ENCODE measurements around the gene PLD1. TPM values are rescaled to one million over a fixed set of nuclear protein-coding genes. Genes with fewer than 3 reads are reported as not detected.

Gene PLD1
- total RNA-seq, 4 donors from 2014 or later: 15.3 to 55.9 (median 45.4) TPM

- TF ChIP-seq, protein P1, sequence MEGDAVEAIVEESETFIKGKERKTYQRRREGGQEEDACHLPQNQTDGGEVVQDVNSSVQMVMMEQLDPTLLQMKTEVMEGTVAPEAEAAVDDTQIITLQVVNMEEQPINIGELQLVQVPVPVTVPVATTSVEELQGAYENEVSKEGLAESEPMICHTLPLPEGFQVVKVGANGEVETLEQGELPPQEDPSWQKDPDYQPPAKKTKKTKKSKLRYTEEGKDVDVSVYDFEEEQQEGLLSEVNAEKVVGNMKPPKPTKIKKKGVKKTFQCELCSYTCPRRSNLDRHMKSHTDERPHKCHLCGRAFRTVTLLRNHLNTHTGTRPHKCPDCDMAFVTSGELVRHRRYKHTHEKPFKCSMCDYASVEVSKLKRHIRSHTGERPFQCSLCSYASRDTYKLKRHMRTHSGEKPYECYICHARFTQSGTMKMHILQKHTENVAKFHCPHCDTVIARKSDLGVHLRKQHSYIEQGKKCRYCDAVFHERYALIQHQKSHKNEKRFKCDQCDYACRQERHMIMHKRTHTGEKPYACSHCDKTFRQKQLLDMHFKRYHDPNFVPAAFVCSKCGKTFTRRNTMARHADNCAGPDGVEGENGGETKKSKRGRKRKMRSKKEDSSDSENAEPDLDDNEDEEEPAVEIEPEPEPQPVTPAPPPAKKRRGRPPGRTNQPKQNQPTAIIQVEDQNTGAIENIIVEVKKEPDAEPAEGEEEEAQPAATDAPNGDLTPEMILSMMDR (IDR thresholded peaks at IDR 0.05): no peak
- no peak for TF ChIP-seq POLR2A (IDR thresholded peaks at IDR 0.05)
- TF ChIP-seq EP300 (IDR thresholded peaks at IDR 0.05): peak in 1 of 2 donors; percentile 63
- H3K36me3 ChIP-seq: no peaks in the 10 kb centered on the region
- WGBS, 2 donors: 57 to 66% methylated on average over 4 of the region's 4 CpGs
- H3K4me1 ChIP-seq: peaks cover 0 to 58% (median 22%) of the 10 kb centered on the region in 4 donors
- H3K4me3 ChIP-seq: no peak overlapping the region
- no peak for DNase-seq (ENCODE audit: low spot score in 2 of 2)
- peak overlapping the region; percentile 20 to 67 (median 42) for H3K27ac ChIP-seq
- H3K9me3 ChIP-seq: no peaks in the 10 kb centered on the region
- no peaks in the 10 kb centered on the region for H3K27me3 ChIP-seq
These were observed 8.3 kb downstream of the PLD1 start for GRCh38 chr3:171801738-171802589.

DNA sequence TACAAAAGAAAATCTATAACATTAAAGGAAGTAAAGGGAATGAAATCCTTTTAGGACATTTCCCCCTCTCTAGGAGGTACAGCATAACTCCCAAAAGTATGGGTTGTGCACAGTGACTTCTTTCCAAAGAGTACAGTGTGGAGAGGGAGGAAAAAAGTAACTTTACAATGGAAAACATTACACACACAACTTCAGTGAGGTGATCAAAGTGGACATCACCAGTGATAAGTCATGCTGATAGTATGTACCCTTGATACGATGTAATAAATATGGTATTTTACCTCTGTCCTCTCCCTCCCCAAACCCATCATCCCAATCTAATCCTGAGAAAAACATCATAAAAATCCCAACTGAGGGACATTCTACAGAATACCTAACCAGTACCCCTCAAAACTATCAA is 10.8 kb downstream of the PLD1 start:
- Histone ChIP-seq H3K4me1 (peaks cover 0 to 34% (median 7%) of the 10 kb centered on the region in 4 donors), H3K36me3 (no peaks in the 10 kb centered on the region), H3K27ac (no peak overlapping the region), H3K9me3 (no peaks in the 10 kb centered on the region), H3K4me3 (no peak overlapping the region), H3K27me3 (no peaks in the 10 kb centered on the region)
- no peak for DNase-seq (ENCODE audit: low spot score in 2 of 2)
- 92 to 97% methylated on average over 1 of the region's 1 CpG for WGBS, 2 donors
- TF ChIP-seq, protein P1 (IDR thresholded peaks at IDR 0.05): no peak
- TF ChIP-seq EP300 (IDR thresholded peaks at IDR 0.05): no peak
- no peak for TF ChIP-seq POLR2A (IDR thresholded peaks at IDR 0.05)

DNA sequence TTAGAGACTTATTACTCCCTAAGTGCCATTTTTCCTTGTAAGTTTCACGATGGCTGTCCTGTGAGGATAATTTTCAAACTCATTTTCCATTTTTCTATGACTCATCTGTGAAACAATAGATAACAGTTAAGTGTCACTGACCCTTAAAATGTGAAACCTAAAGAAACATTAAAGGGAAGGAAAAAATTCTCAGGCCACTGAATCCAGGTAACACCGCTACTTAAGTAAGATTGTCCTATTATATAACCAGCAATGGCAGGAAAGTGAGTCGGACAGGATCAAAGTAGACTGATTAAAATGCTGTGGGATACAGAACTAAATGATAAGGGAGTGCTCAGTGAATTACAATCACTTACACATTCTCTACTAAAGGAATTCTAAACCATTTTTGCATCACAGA is 12.4 kb downstream of the PLD1 start:
- Histone ChIP-seq H3K27ac (no peak overlapping the region), H3K9me3 (no peaks in the 10 kb centered on the region), H3K27me3 (no peaks in the 10 kb centered on the region), H3K4me1 (peaks cover 0 to 28% (median 0%) of the 10 kb centered on the region in 4 donors), H3K36me3 (no peaks in the 10 kb centered on the region), H3K4me3 (no peak overlapping the region)
- TF ChIP-seq, protein P1 (IDR thresholded peaks at IDR 0.05): no peak
- TF ChIP-seq POLR2A (IDR thresholded peaks at IDR 0.05) (no peak), EP300 (IDR thresholded peaks at IDR 0.05) (no peak)
- 71 to 74% methylated on average over 3 of the region's 3 CpGs for WGBS, 2 donors
- DNase-seq (ENCODE audit: low spot score in 2 of 2): no peak

- TF ChIP-seq POLR2A (IDR thresholded peaks at IDR 0.05) (no peak), EP300 (IDR thresholded peaks at IDR 0.05) (no peak)
- TF ChIP-seq, protein P1 (IDR thresholded peaks at IDR 0.05): no peak
- Histone ChIP-seq H3K9me3 (no peaks in the 10 kb centered on the region), H3K36me3 (no peaks in the 10 kb centered on the region), H3K27me3 (no peaks in the 10 kb centered on the region), H3K4me3 (no peak overlapping the region), H3K27ac (no peak overlapping the region), H3K4me1 (peaks cover 0 to 32% (median 0%) of the 10 kb centered on the region in 4 donors)
- no peak for DNase-seq (ENCODE audit: low spot score in 2 of 2)
- 56% methylated on average over 1 of the region's 1 CpG for WGBS, 2 donors
These were observed 13.0 kb downstream of the PLD1 start for GRCh38 chr3:171797265-171797679.

- WGBS, 2 donors: 95 to 97% methylated on average over 4 of the region's 4 CpGs
These were observed 13.5 kb downstream of the PLD1 start for GRCh38 chr3:171796625-171797264.

More at GRCh38 chr3:171796625-171797264, 13.5 kb downstream of the PLD1 start:
- Histone ChIP-seq H3K9me3 (no peaks in the 10 kb centered on the region), H3K27me3 (no peaks in the 10 kb centered on the region), H3K4me3 (no peak overlapping the region), H3K36me3 (no peaks in the 10 kb centered on the region), H3K27ac (no peak overlapping the region), H3K4me1 (peaks cover 0 to 32% (median 0%) of the 10 kb centered on the region in 4 donors)
- TF ChIP-seq EP300 (IDR thresholded peaks at IDR 0.05) (no peak), POLR2A (IDR thresholded peaks at IDR 0.05) (no peak)
- TF ChIP-seq, protein P1 (IDR thresholded peaks at IDR 0.05): no peak
- no peak for DNase-seq (ENCODE audit: low spot score in 2 of 2)

Data from tibial nerve (tissue), 4 donors.